Thyroid gland (tissue), 4 donors: Measurements from ENCODE around the gene NR4A2. TPM values are rescaled to one million over a fixed set of nuclear protein-coding genes. Genes with fewer than 3 reads are reported as not detected.

ENCODE experiments used
- DNase-seq, 2 donors: peaks; one replicate each; pipeline ENCODE4 v3.0.0-alpha.2; 2019
- H3K27ac ChIP-seq, 3 donors: fragments of 200-600 bp; sonication (generic); 1 replicate in 2 of 3; 2 replicates in 1 of 3; pipeline ENCODE4 v1.5.1; 2016 to 2019; ENCODE audit warnings: mild to moderate bottlenecking in 1 of 3, moderate library complexity in 1 of 3
- H3K27me3 ChIP-seq: fragments of 200-600 bp; sonication (generic); one replicate; pipeline ENCODE4 v1.5.1; 2019
- H3K36me3 ChIP-seq, 2 donors: fragments of 200-600 bp; sonication (generic); one replicate each; pipeline ENCODE4 v1.5.1; 2016 to 2019
- H3K4me1 ChIP-seq, 2 donors: fragments of 200-600 bp; sonication (generic); one replicate each; pipeline ENCODE4 v1.5.1; 2017 to 2019
- H3K4me3 ChIP-seq, 3 donors: fragments of 200-600 bp; sonication (generic); replicated peaks in 1 of 3; 1 replicate in 2 of 3; 2 replicates in 1 of 3; pipeline ENCODE4 v1.5.1; 2016; ENCODE audit warnings: mild to moderate bottlenecking in 1 of 3
- H3K9me3 ChIP-seq: fragments of 200-600 bp; sonication (generic); one replicate; pipeline ENCODE4 v1.5.1; 2017
- POLR2A ChIP-seq, 2 donors: fragments of 450-650 bp; IDR thresholded peaks; one replicate each; pipeline ENCODE4 v1.6.1; 2017; ENCODE audit warnings: antibody characterized with exemption in 2 of 2, mild to moderate bottlenecking in 2 of 2, moderate library complexity in 1 of 2
- WGBS, 2 donors: methylation state at CpG; one replicate each; pipeline ENCODE4 v1.1.5; 2017; 5-methylcytosine and 5-hydroxymethylcytosine counted together
- intact Hi-C: fragments of 100-400 bp; cut with DNase I; formaldehyde crosslinking; loops from one replicate; pipeline ENCODE4 v1.15.1; 2023
- total RNA-seq, 4 donors: library from RNA; depleted of rRNA; stranded (reverse); fragments of >200 nt; gene quantifications; one replicate each; pipeline ENCODE4 v1.2.3, GENCODE V29; 2016
- TF ChIP-seq, protein P1 (sequence below), 6 experiments: fragments of 200-600 bp in 3 of 6; fragments of 450-650 bp in 3 of 6; sonication (generic) in 3 of 6; IDR thresholded peaks; one replicate each; pipeline ENCODE4 v1.5.1; 2016 to 2019; ENCODE audit warnings: antibody characterized with exemption in 6 of 6, mild to moderate bottlenecking in 2 of 6, inconsistent platforms in 1 of 6, moderate library complexity in 1 of 6

NR4A2 gene
- total RNA-seq, 4 donors from 2014 or later, result 4.2 to 7.5 (median 5.0) TPM

DNA sequence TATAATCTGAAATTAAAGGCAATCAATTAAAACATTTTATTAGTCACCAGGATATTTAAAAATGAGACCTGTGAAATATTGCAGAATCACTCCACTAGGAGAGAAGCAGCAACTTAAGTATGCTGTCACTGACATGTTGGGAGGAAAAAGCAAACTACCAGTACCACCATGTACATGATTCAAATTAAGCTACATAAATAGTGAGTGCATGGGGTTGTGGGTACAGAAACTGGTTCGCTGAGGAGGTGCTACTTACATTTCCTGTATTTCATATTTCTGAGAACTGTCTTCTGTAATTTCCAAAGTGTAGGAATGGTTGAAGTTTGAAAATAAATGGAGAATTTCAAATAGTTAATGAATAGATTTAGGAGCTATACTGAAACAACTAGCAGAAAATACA is 7.9 kb upstream of the NR4A2 start:
- intact Hi-C loops, result loop anchor here (10.0 kb wide), 1 partner anchor 54 kb away; no protein-coding TSS in a partner anchor
- H3K4me1 ChIP-seq, result peaks cover 23 to 24% of the 10 kb centered on the region in 2 donors
- H3K9me3 ChIP-seq, result no peaks in the 10 kb centered on the region
- H3K4me3 ChIP-seq, result no peak overlapping the region
- TF ChIP-seq, protein P1, sequence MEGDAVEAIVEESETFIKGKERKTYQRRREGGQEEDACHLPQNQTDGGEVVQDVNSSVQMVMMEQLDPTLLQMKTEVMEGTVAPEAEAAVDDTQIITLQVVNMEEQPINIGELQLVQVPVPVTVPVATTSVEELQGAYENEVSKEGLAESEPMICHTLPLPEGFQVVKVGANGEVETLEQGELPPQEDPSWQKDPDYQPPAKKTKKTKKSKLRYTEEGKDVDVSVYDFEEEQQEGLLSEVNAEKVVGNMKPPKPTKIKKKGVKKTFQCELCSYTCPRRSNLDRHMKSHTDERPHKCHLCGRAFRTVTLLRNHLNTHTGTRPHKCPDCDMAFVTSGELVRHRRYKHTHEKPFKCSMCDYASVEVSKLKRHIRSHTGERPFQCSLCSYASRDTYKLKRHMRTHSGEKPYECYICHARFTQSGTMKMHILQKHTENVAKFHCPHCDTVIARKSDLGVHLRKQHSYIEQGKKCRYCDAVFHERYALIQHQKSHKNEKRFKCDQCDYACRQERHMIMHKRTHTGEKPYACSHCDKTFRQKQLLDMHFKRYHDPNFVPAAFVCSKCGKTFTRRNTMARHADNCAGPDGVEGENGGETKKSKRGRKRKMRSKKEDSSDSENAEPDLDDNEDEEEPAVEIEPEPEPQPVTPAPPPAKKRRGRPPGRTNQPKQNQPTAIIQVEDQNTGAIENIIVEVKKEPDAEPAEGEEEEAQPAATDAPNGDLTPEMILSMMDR (IDR thresholded peaks at IDR 0.05), result no peak
- TF ChIP-seq POLR2A (IDR thresholded peaks at IDR 0.05), result no peak
- H3K36me3 ChIP-seq, result no peaks in the 10 kb centered on the region
- WGBS, 2 donors, result 76 to 79% methylated on average over 1 of the region's 1 CpG
- H3K27ac ChIP-seq, result peak overlapping the region; percentile 49 to 100 (median 100)
- no peak for DNase-seq
- H3K27me3 ChIP-seq, result no peaks in the 10 kb centered on the region

DNA sequence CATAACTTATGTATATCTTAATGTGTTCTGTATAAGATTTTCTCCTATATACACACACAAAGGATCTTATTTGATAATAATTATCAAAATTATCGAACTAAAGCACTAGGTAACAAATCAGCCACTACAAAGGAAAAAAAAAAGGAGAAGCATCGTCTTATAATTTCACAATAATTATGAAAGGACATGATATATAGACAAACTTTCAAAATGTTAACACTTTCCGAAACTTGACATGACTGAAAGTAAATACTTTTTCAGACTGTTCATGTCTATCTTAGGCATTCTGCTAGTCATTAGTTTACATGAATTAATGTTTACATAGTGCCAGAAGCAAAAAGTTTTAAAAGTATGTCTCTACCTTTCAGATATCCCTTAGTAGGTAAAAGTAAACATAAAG is 7.3 kb upstream of the NR4A2 start:
- Histone ChIP-seq H3K36me3 (no peaks in the 10 kb centered on the region), H3K27ac (peak overlapping the region; percentile 49 to 100 (median 100)), H3K27me3 (no peaks in the 10 kb centered on the region), H3K9me3 (no peaks in the 10 kb centered on the region), H3K4me3 (no peak overlapping the region), H3K4me1 (peaks cover 23 to 24% of the 10 kb centered on the region in 2 donors)
- no peak for DNase-seq
- whole genome bisulfite sequencing, 2 donors, result 77 to 78% methylated on average over 3 of the region's 3 CpGs
- intact Hi-C loops, result loop anchor here (10.0 kb wide), 1 partner anchor 55 kb away; no protein-coding TSS in a partner anchor
- TF ChIP-seq POLR2A (IDR thresholded peaks at IDR 0.05), result no peak
- TF ChIP-seq, protein P1 (IDR thresholded peaks at IDR 0.05), result no peak

DNA sequence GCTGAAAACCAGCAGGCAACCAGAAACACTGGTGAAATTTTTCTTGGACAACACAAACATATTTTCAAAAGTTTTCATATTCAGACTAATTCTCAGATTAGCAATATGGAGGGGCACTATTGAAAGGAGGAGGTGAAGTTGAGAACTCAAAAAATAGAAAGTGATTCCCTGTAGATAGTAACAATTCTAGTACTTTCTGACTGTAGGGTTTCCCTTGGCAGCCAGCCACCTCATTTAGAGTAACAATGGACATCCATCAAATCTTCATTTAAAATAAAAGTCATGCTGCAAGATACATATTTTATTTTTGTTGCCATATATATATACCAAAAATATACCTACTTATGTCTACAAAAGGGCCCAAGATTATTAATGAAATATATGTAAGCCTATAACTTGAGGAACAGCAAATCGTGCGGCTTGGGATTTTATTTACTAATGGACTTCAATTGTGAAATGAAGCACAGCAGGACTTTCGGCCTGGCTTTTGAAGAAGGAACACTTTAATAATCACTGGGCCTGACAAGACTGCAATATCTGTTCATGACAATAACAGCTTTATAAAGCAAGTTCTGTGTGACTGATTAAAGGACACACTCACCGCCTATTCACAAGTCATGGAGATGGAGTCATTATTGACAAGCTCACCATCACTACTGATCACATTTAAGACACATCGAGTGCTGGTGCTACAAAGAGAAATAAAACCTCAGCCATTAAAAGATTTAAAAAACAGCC is 6.8 kb upstream of the NR4A2 start:
- intact Hi-C loops, result no loop called here

DNA sequence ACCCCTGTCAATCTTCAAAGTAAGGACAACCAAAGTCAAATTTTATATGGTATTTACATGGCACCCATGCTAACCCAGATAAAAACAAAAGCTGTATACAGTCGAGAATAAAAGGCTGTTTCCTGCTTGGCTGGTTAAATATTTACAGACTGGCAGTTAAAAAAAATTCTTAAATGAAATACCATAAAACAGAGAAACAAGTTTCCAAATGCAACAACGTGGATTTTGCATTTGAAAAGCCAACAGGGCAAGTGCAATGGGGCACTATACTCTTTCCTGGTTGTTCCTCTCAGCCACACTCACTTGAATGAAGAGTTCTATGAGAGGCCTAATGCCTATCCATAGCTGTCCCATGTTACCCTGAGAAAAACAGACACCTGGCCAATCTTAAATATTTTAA is 6.1 kb upstream of the NR4A2 start:
- no peaks in the 10 kb centered on the region for H3K36me3 ChIP-seq
- TF ChIP-seq POLR2A (IDR thresholded peaks at IDR 0.05), result no peak
- TF ChIP-seq, protein P1 (IDR thresholded peaks at IDR 0.05), result no peak
- peaks cover 23 to 24% of the 10 kb centered on the region in 2 donors for H3K4me1 ChIP-seq
- intact Hi-C loops, result no loop called here
- H3K4me3 ChIP-seq, result no peak overlapping the region
- no peak for DNase-seq
- no peaks in the 10 kb centered on the region for H3K9me3 ChIP-seq
- peak overlapping the region; percentile 49 to 100 (median 100) for H3K27ac ChIP-seq
- 34 to 40% methylated on average over 2 of the region's 2 CpGs for whole genome bisulfite sequencing, 2 donors
- no peaks in the 10 kb centered on the region for H3K27me3 ChIP-seq

More for the DNA sequence above, 6.8 kb upstream of the NR4A2 start:
- Histone ChIP-seq H3K27ac (peak overlapping the region; percentile 49 to 100 (median 100)), H3K4me1 (peaks cover 23 to 24% of the 10 kb centered on the region in 2 donors), H3K27me3 (no peaks in the 10 kb centered on the region), H3K4me3 (no peak overlapping the region), H3K9me3 (no peaks in the 10 kb centered on the region), H3K36me3 (no peaks in the 10 kb centered on the region)
- TF ChIP-seq POLR2A (IDR thresholded peaks at IDR 0.05), result peak in 1 of 2 donors; percentile 11
- TF ChIP-seq, protein P1 (IDR thresholded peaks at IDR 0.05), result no peak
- 30 to 39% methylated on average over 5 of the region's 5 CpGs for WGBS, 2 donors
- peak; percentile 66 to 67 for DNase-seq
